Tibial nerve (tissue), 3 donors: ENCODE results near the gene DMBT1.

Experiments
- CTCF ChIP-seq, 5 experiments: fragments of 200-600 bp in 3 of 5; fragments of 450-650 bp in 2 of 5; sonication (generic) in 3 of 5; IDR thresholded peaks; one replicate each; pipeline ENCODE4 v1.5.1; 2016 to 2019; ENCODE audit warnings: antibody characterized with exemption in 5 of 5, mild to moderate bottlenecking in 3 of 5, moderate library complexity in 2 of 5
- POLR2A ChIP-seq, 2 donors: fragments of 450-650 bp; IDR thresholded peaks; one replicate each; pipeline ENCODE4 v1.6.1; 2017; ENCODE audit warnings: antibody characterized with exemption in 2 of 2, mild to moderate bottlenecking in 2 of 2, moderate library complexity in 2 of 2

- TF ChIP-seq POLR2A (IDR thresholded peaks at IDR 0.05): no peak
- no peak for TF ChIP-seq CTCF (IDR thresholded peaks at IDR 0.05)
These were observed 103.9 kb downstream of the DMBT1 start for GRCh38 chr10:122664501-122664900.
